IMR-90 (cell line): Measurements from ENCODE around the gene FBXW4. TPM values are rescaled to one million over a fixed set of nuclear protein-coding genes. Genes with fewer than 3 reads are reported as not detected.

Experiments
- ATAC-seq: fragments of 200-7000 bp; cut with Tn5 transposase; 2 replicates; pipeline ENCODE4 v1.9.1; 2020; ENCODE audit warnings: low read depth, mild to moderate bottlenecking, moderate library complexity
- BruUV-seq: library from RNA; stranded (reverse); fragments of 400-500 nt; replicated peaks from 2 replicates; lab custom pipeline; 2021; lab: Mats Ljungman, UMichigan
- CTCF ChIA-PET: fragments of 300-600 bp; formaldehyde crosslinking; extraction: SDS; loops from one replicate; lab custom pipeline; 2021; ENCODE audit warnings: antibody characterized with exemption; lab: Yijun Ruan, JAX
- POLR2A ChIA-PET: fragments of 300-600 bp; sonication (Branson Sonifier 250); formaldehyde crosslinking; loops from one replicate; lab custom pipeline; 2022; ENCODE audit warnings: antibody characterized with exemption; ENCODE audit not compliant: unreplicated experiment; lab: Charles Lee
- DNase-seq: peaks from one replicate; pipeline ENCODE4 v3.0.0; 2013
- H2AFZ ChIP-seq: replicated peaks from 2 replicates; pipeline ENCODE3; 2013; ENCODE audit warnings: low read length, mild to moderate bottlenecking; ENCODE audit not compliant: poor library complexity
- H2AK5ac ChIP-seq: 2 replicates; pipeline ENCODE4 v1.6.1; 2013; ENCODE audit warnings: low read depth, low read length, inconsistent platforms
- H2AK9ac ChIP-seq: replicated peaks from 2 replicates; pipeline ENCODE3; 2013; ENCODE audit warnings: mild to moderate bottlenecking, low read depth, low read length, moderate library complexity; ENCODE audit not compliant: poor library complexity
- H2BK120ac ChIP-seq: 2 replicates; pipeline ENCODE4 v1.6.1; 2013; ENCODE audit warnings: low read depth, low read length, inconsistent platforms
- H2BK15ac ChIP-seq: 3 replicates; pipeline ENCODE4 v1.6.1; 2013; ENCODE audit warnings: low read depth, low read length, inconsistent platforms
- H2BK20ac ChIP-seq: 2 replicates; pipeline ENCODE4 v1.6.1; 2013; ENCODE audit warnings: low read depth, mild to moderate bottlenecking, inconsistent platforms, low read length, moderate library complexity
- H2BK5ac ChIP-seq: 2 replicates; pipeline ENCODE4 v1.6.1; 2013; ENCODE audit warnings: mild to moderate bottlenecking, low read depth, low read length, inconsistent platforms; ENCODE audit not compliant: poor library complexity, severe bottlenecking
- H3K14ac ChIP-seq: replicated peaks from 2 replicates; pipeline ENCODE4 v1.6.1; 2013; ENCODE audit warnings: low read depth, low read length, inconsistent platforms
- H3K18ac ChIP-seq: 2 replicates; pipeline ENCODE4 v1.6.1; 2013; ENCODE audit warnings: low read depth, low read length, control low read depth
- H3K23ac ChIP-seq: 2 replicates; pipeline ENCODE4 v1.6.1; 2013; ENCODE audit warnings: low read depth, low read length, inconsistent platforms
- H3K27ac ChIP-seq: 2 replicates; pipeline ENCODE4 v1.5.1; 2013; ENCODE audit warnings: mild to moderate bottlenecking, control low read depth, low read length; ENCODE audit not compliant: insufficient read depth
- H3K27me3 ChIP-seq: 2 replicates; pipeline ENCODE4 v1.6.1; 2013; ENCODE audit warnings: low read length; ENCODE audit not compliant: control insufficient read depth, insufficient read depth
- H3K36me3 ChIP-seq: 2 replicates; pipeline ENCODE4 v1.6.1; 2013; ENCODE audit warnings: low read length, mixed read lengths; ENCODE audit not compliant: control insufficient read depth, insufficient read depth
- H3K4ac ChIP-seq: 2 replicates; pipeline ENCODE4 v1.6.1; 2013; ENCODE audit warnings: low read depth, low read length, inconsistent platforms
- H3K4me1 ChIP-seq: 2 replicates; pipeline ENCODE4 v1.6.1; 2013; ENCODE audit warnings: low read length, mixed read lengths; ENCODE audit not compliant: control insufficient read depth, insufficient read depth
- H3K4me2 ChIP-seq: 2 replicates; pipeline ENCODE4 v1.6.1; 2013; ENCODE audit warnings: low read depth, mild to moderate bottlenecking, control low read depth, low read length, moderate library complexity
- H3K4me3 ChIP-seq: 2 replicates; pipeline ENCODE4 v1.5.1; 2013; ENCODE audit warnings: low read depth, mild to moderate bottlenecking, control low read depth, low read length, moderate library complexity; ENCODE audit not compliant: insufficient read depth
- H3K56ac ChIP-seq: 2 replicates; pipeline ENCODE4 v1.6.1; 2013; ENCODE audit warnings: low read length, inconsistent platforms; ENCODE audit not compliant: insufficient read depth; ENCODE audit errors: extremely low read depth
- H3K79me1 ChIP-seq, 2 experiments: 2 replicates each; pipeline ENCODE4 v1.6.1; 2013; ENCODE audit warnings: low read length in 2 of 2, inconsistent platforms in 1 of 2, low read depth in 1 of 2
- H3K9ac ChIP-seq: 2 replicates; pipeline ENCODE4 v1.6.1; 2013; ENCODE audit warnings: low read depth, low read length, control low read depth
- H3K9me1 ChIP-seq: 2 replicates; pipeline ENCODE4 v1.6.1; 2013; ENCODE audit warnings: low read length, inconsistent platforms; ENCODE audit not compliant: insufficient read depth
- H3K9me3 ChIP-seq: 2 replicates; pipeline ENCODE4 v1.6.1; 2013; ENCODE audit warnings: low read length; ENCODE audit not compliant: control insufficient read depth, insufficient read depth
- H4K20me1 ChIP-seq: 2 replicates; pipeline ENCODE4 v1.6.1; 2013; ENCODE audit warnings: low read length, inconsistent platforms; ENCODE audit not compliant: insufficient read depth
- H4K5ac ChIP-seq: 2 replicates; pipeline ENCODE4 v1.6.1; 2013; ENCODE audit warnings: mild to moderate bottlenecking, low read depth, low read length, control low read depth
- H4K8ac ChIP-seq, 2 experiments: 2 replicates each; pipeline ENCODE4 v1.6.1; 2013; ENCODE audit warnings: low read depth in 2 of 2, low read length in 2 of 2, control low read depth in 1 of 2, inconsistent platforms in 1 of 2
- H4K91ac ChIP-seq: 2 replicates; pipeline ENCODE4 v1.6.1; 2013; ENCODE audit warnings: low read depth, low read length, inconsistent platforms; ENCODE audit not compliant: insufficient read depth
- BHLHE40 ChIP-seq: fragments of 150-350 bp; IDR thresholded peaks from 2 replicates; pipeline ENCODE4 v1.6.1; 2016; ENCODE audit warnings: mild to moderate bottlenecking, low read depth, low read length
- CEBPB ChIP-seq: IDR thresholded peaks from 2 replicates; pipeline ENCODE4 v1.6.1; 2012; ENCODE audit warnings: low read depth, low read length, improper control_type of control experiment
- CTCF ChIP-seq: conservative IDR thresholded peaks from 2 replicates; pipeline ENCODE4 v1.5.1; 2012; ENCODE audit warnings: mild to moderate bottlenecking, low read depth, low read length, improper control_type of control experiment
- ELK1 ChIP-seq: fragments of 150-350 bp; IDR thresholded peaks from 2 replicates; pipeline ENCODE4 v1.6.1; 2016; ENCODE audit warnings: low read depth, mild to moderate bottlenecking, low read length, moderate library complexity, borderline replicate concordance
- MAFK ChIP-seq: IDR thresholded peaks from 2 replicates; pipeline ENCODE4 v1.6.1; 2012; ENCODE audit warnings: low read depth, low read length, improper control_type of control experiment
- MAZ ChIP-seq: IDR thresholded peaks from 2 replicates; pipeline ENCODE4 v1.6.1; 2012; ENCODE audit warnings: low read depth, mild to moderate bottlenecking, low read length, improper control_type of control experiment, moderate library complexity, borderline replicate concordance
- NFE2L2 ChIP-seq: fragments of 150-350 bp; IDR thresholded peaks from 2 replicates; pipeline ENCODE4 v1.6.1; 2016; ENCODE audit warnings: low read depth, mild to moderate bottlenecking, low read length
- RAD21 ChIP-seq: IDR thresholded peaks from 2 replicates; pipeline ENCODE4 v1.6.1; 2012; ENCODE audit warnings: low read length, improper control_type of control experiment
- RCOR1 ChIP-seq: IDR thresholded peaks from 2 replicates; pipeline ENCODE4 v1.6.1; 2012; ENCODE audit warnings: mild to moderate bottlenecking, low read length, improper control_type of control experiment; ENCODE audit not compliant: insufficient replicate concordance
- RFX5 ChIP-seq: IDR thresholded peaks from 2 replicates; pipeline ENCODE4 v1.8.0; 2012; ENCODE audit warnings: low read depth, mild to moderate bottlenecking, low read length, moderate library complexity
- SMC3 ChIP-seq: fragments of 150-350 bp; IDR thresholded peaks from 2 replicates; pipeline ENCODE4 v1.6.1; 2016; ENCODE audit warnings: low read depth, mild to moderate bottlenecking, antibody characterized with exemption, low read length, moderate library complexity
- WGBS, 2 experiments: methylation state at CpG; one replicate each; pipeline versions ENCODE4 v1.1.5 to v1.1.7; 2013; ENCODE audit warnings: missing lambda C conversion rate in 2 of 2; ENCODE audit not compliant: insufficient read length in 1 of 2; ENCODE audit errors: extremely low coverage in 2 of 2; 5-methylcytosine and 5-hydroxymethylcytosine counted together
- dilution Hi-C: fragments of 300-500 bp; cut with HindIII; formaldehyde crosslinking; loops from one replicate; pipeline ENCODE4 v1.14.3; 2018; ENCODE audit warnings: low sequenced_read_pairs; ENCODE audit not compliant: unreplicated experiment
- in situ Hi-C: fragments of 300-500 bp; cut with MboI; formaldehyde crosslinking; loops from 3 replicates; pipeline ENCODE4 v1.14.3; 2019; ENCODE audit warnings: low sequenced_read_pairs, inconsistent platforms, mixed read lengths
- intact Hi-C: fragments of 100-400 bp; cut with micrococcal nuclease; formaldehyde crosslinking; loops from 2 replicates; pipeline ENCODE4 v1.10.0; 2022
- polyA plus RNA-seq, 3 experiments: library from polyadenylated mRNA; depleted of rRNA; stranded (reverse); fragments of >200 nt; gene quantifications; 2 replicates each; pipeline ENCODE4 v1.2.3, GENCODE V29; 2012; ENCODE audit warnings: low replicate concordance in 1 of 3
- total RNA-seq: library from RNA; depleted of rRNA; stranded (reverse); fragments of >200 nt; gene quantifications from 2 replicates; pipeline ENCODE4 v1.2.3, GENCODE V29; 2012

Gene FBXW4
- total and polyA plus RNA-seq, 2 of the 4 experiments (the other 2 are of a cell fraction), result 19.3 to 26.7 TPM

DNA sequence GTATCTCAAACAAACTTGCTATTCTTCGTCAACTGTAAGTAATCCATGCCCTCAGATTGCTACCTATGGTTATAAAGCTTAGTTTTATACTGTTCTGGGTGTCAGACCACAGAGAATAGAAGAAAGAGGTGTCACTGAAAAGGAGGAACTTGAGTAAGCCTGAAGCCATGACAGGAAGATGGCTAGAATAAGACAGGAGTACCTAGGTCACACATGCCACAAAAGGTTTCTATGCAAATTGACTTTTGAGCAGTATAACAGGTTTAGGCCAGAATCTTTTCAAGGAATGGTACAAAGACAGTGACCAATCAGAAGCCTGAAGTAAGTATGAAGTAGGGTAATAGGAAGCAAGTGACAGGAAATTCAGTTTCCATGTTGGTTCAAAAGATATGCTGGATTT, 23.5 kb downstream of the FBXW4 start:
- Histone ChIP-seq H3K9me3 (no peaks in the 10 kb centered on the region), H3K4me1 (peaks cover 3% of the 10 kb centered on the region; the same call in 1 of the 2 replicates), H2AK5ac (no peak overlapping the region), H2AFZ (no peak overlapping the region), H2AK9ac (no peak overlapping the region), H4K20me1 (peaks cover 4% of the 10 kb centered on the region; the same call in 1 of the 2 replicates), H3K14ac (no peak overlapping the region), H2BK15ac (no peak overlapping the region), H3K27me3 (no peaks in the 10 kb centered on the region), H4K5ac (no peak overlapping the region), H2BK120ac (no peak overlapping the region), H3K4me2 (no peak overlapping the region), H2BK5ac (no peak overlapping the region), H3K79me1 (no peaks in the 10 kb centered on the region), H3K4ac (no peak overlapping the region), H4K91ac (no peak overlapping the region), H3K27ac (no peak overlapping the region), H3K23ac (no peak overlapping the region), H3K18ac (no peak overlapping the region), H3K9ac (no peak overlapping the region), H2BK20ac (no peak overlapping the region), H3K36me3 (peaks cover 33% of the 10 kb centered on the region), H4K8ac (no peak overlapping the region), H3K56ac (no peak overlapping the region), H3K9me1 (peaks cover 14% of the 10 kb centered on the region), H3K4me3 (no peak overlapping the region)
- intact Hi-C loops (no loop called here), in situ Hi-C loops (no loop called here), dilution Hi-C loops (no loop called here)
- TF ChIP-seq ELK1 (no peak), RAD21 (no peak), MAFK (no peak), CEBPB (no peak), NFE2L2 (no peak), BHLHE40 (no peak), MAZ (no peak), RCOR1 (no peak), RFX5 (no peak), CTCF (no peak), SMC3 (no peak)
- no peak for DNase-seq
- ATAC-seq, result no peak
- BruUV-seq, result no TSS peak
- WGBS, 2 experiments, result no CpG with 5 or more reads among the region's 1 CpG
- ChIA-PET CTCF (no interaction called here), POLR2A (no interaction called here)
